Measurements from ENCODE around the gene PRR35. TPM values are rescaled to one million over a fixed set of nuclear protein-coding genes. Genes with fewer than 3 reads are reported as not detected.

The PRR35 gene
- total and polyA plus RNA-seq, 5 experiments from 2014 or later = not detected

DNA sequence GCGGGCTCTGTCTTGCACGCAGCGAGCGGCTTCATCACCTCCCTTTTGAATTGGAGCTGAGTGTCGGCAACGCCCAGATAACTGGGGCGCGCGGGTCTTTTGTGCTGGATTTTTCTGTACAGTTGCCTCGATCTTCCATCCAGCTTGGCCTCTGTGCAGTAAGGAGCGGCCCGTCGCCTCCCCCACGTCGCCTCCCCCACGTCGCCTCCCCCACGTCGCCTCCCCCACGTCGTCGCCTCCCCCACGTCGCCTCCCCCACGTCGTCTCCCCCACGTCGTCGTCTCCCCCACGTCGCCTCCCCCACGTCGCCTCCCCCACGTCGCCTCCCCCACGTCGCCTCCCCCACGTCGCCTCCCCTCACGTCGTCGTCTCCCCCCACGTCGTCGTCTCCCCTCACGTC, 15.7 kb upstream of the PRR35 start:
- Mint-ChIP-seq H3K27me3 (no peaks in the 10 kb centered on the region), H3K9me3 (no peaks in the 10 kb centered on the region), H3K27ac (peak overlapping the region in 1 of 10 donors; percentile 14), H3K36me3 (peaks cover 0 to 2% (median 0%) of the 10 kb centered on the region in 3 donors), H3K4me3 (no peak overlapping the region), H3K4me1 (peaks cover 0 to 2% (median 0%) of the 10 kb centered on the region in 4 donors)
- DNase-seq (no peak), ATAC-seq (no peak)
- POLR2A ChIA-PET = no interaction called here

DNA sequence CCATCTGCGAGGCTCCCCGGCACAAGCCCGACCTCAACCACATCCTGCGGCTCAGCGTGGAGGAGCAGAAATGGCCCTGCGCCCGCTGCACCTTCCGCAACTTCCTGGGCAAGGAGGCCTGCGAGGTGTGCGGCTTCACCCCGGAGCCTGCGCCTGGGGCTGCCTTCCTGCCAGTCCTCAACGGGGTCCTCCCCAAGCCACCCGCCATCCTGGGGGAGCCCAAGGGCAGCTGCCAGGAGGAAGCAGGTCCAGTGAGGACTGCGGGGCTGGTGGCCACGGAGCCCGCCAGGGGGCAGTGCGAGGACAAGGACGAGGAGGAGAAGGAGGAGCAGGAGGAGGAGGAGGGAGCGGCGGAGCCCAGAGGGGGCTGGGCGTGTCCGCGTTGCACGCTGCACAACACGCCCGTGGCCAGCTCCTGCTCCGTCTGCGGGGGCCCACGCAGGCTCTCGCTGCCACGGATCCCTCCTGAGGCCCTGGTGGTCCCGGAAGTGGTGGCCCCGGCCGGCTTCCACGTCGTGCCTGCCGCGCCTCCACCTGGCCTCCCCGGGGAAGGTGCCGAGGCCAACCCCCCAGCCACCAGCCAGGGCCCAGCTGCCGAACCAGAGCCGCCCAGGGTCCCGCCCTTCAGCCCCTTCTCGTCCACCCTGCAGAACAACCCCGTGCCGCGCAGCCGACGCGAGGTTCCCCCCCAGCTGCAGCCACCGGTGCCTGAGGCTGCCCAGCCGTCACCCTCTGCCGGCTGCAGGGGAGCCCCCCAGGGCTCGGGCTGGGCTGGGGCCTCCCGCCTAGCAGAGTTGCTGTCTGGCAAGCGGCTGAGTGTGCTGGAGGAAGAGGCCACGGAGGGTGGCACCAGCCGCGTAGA, 13.1 kb upstream of the PRR35 start:
- Mint-ChIP-seq H3K9me3 (no peaks in the 10 kb centered on the region), H3K36me3 (no peaks in the 10 kb centered on the region), H3K27me3 (no peaks in the 10 kb centered on the region), H3K4me1 (peaks cover 0 to 2% (median 0%) of the 10 kb centered on the region in 4 donors), H3K27ac (peak overlapping the region in 2 of 10 donors; percentile 29 to 59), H3K4me3 (peak overlapping the region in 3 of 10 donors; percentile 18 to 36 (median 25))
- POLR2A ChIA-PET = no interaction called here
- DNase-seq = peak in 8 of 10 donors; percentile 24 to 73 (median 50)
- peak; percentile 68 to 83 for ATAC-seq

DNA sequence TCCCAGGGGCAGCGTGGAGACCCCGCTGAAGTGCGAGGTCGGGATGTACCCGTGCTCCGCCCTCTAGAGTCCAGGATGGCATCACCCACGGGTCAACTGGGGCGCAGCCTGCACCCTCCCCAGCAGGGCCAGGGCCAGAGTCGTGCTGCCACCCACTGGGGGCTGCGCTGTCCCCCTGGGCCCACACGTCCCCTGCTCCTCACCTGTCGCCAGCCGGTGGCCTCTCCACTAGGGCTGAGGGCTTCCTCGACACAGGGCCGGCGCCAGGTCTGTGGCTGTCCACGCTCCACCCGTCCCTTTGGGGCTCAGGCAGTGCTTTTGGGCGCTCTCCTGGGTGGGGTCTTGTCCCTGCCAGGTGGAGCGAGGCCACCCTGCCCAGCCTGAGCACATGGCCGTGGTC, 11.6 kb upstream of the PRR35 start:
- no peak overlapping the region for H3K4me3 Mint-ChIP-seq
- POLR2A ChIA-PET = no interaction called here
- no peak for ATAC-seq

DNA sequence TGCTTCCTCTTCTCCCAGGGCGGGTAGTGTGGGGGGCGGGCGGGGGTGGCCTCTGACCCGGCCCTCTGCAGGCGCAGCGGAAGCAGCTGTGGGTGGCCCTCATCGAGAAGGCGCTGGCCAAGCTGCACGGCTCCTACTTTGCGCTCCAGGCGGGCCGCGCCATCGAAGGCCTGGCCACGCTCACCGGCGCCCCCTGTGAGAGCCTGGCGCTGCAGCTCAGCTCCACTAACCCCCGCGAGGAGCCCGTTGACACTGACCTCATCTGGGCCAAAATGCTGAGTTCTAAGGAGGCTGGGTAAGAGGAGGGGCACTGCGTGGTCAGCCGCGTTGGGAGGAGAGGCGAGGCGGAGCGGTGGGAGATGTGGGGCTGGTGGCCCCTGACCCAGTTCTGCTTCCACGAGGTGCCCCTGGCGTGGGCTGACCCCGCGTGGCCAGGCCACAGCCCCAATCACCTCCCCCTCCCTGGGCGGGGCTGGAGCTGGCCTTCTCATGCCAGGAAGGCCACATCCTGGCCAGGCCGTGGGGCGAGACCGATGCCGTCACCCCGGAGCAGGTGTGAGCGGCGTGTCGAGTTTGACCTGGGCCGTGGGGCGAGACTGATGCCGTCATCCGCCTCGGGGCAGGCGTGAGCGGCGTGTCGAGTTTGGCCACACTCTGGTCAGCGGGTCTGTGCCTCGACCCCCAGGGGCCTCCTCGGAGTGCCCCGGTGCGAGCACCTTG, 10.5 kb upstream of the PRR35 start:
- POLR2A ChIA-PET = interaction anchor here (0.5 kb wide), 1 partner anchor 32 kb away, joined by 3 read pairs; no protein-coding TSS in a partner anchor
- ATAC-seq = no peak
- H3K4me3 Mint-ChIP-seq = no peak overlapping the region
- peaks cover 0 to 2% (median 0%) of the 10 kb centered on the region in 4 donors for H3K4me1 Mint-ChIP-seq
- no peak overlapping the region for H3K27ac Mint-ChIP-seq
- H3K9me3 Mint-ChIP-seq = no peaks in the 10 kb centered on the region
- peaks cover 0 to 3% (median 0%) of the 10 kb centered on the region in 3 donors for H3K36me3 Mint-ChIP-seq
- DNase-seq = no peak
- no peaks in the 10 kb centered on the region for H3K27me3 Mint-ChIP-seq

More for the DNA sequence above, 11.6 kb upstream of the PRR35 start:
- Mint-ChIP-seq H3K4me1 (peaks cover 0 to 2% (median 0%) of the 10 kb centered on the region in 4 donors), H3K36me3 (no peaks in the 10 kb centered on the region), H3K27me3 (no peaks in the 10 kb centered on the region), H3K27ac (no peak overlapping the region), H3K9me3 (no peaks in the 10 kb centered on the region)
- DNase-seq = no peak

DNA sequence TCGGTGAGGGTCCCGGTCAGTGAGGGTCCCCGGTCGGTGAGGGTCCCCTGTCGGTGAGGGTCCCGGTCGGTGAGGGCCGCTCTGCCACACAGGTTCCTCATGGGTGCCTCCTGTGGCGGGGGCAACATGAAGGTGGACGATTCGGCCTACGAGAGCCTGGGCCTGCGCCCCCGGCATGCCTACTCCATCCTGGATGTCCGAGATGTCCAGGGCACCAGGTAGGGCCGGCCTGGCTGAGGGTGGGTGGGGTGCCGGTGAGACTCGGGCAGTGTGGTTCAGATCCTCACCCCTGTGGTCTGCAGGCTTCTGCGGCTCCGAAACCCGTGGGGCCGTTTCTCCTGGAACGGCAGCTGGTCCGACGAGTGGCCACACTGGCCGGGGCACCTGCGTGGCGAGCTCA, 9.0 kb upstream of the PRR35 start:
- H3K36me3 Mint-ChIP-seq = peaks cover 0 to 3% (median 0%) of the 10 kb centered on the region in 3 donors
- H3K27me3 Mint-ChIP-seq = no peaks in the 10 kb centered on the region
- DNase-seq (no peak), ATAC-seq (no peak)
- no peaks in the 10 kb centered on the region for H3K9me3 Mint-ChIP-seq
- H3K4me1 Mint-ChIP-seq = no peaks in the 10 kb centered on the region
- no peak overlapping the region for H3K4me3 Mint-ChIP-seq
- H3K27ac Mint-ChIP-seq = no peak overlapping the region
- POLR2A ChIA-PET = no interaction called here

DNA sequence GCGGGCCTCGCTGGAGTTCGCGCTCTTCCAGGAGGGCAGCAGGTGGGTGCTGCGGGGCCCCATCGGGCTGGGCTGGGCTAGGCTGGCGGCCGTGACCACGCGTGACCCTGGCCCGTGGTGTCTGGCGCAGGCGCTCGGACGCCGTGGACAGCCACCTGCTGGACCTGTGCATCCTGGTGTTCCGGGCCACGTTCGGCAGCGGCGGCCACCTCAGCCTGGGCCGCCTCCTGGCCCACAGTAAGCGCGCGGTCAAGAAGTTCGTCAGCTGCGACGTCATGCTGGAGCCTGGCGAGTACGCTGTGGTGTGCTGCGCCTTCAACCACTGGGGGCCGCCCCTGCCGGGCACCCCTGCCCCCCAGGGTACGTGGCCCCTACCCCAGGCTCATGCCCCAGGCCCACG, 8.0 kb upstream of the PRR35 start:
- Mint-ChIP-seq H3K36me3 (peaks cover 0 to 3% (median 0%) of the 10 kb centered on the region in 3 donors), H3K27ac (no peak overlapping the region), H3K27me3 (no peaks in the 10 kb centered on the region), H3K4me1 (no peaks in the 10 kb centered on the region), H3K9me3 (no peaks in the 10 kb centered on the region), H3K4me3 (no peak overlapping the region)
- ATAC-seq = no peak
- POLR2A ChIA-PET = no interaction called here
- DNase-seq = no peak

- peaks cover 0 to 3% (median 0%) of the 10 kb centered on the region in 3 donors for H3K36me3 Mint-ChIP-seq
- H3K4me3 Mint-ChIP-seq = no peak overlapping the region
- DNase-seq = no peak
- no peak for ATAC-seq
- H3K27me3 Mint-ChIP-seq = peaks cover 0 to 7% (median 3%) of the 10 kb centered on the region in 5 donors
- H3K27ac Mint-ChIP-seq = no peak overlapping the region
- H3K4me1 Mint-ChIP-seq = no peaks in the 10 kb centered on the region
- POLR2A ChIA-PET = no interaction called here
- no peaks in the 10 kb centered on the region for H3K9me3 Mint-ChIP-seq
These were observed 6.4 kb upstream of the PRR35 start for GRCh38 chr16:553601-554296.

DNA sequence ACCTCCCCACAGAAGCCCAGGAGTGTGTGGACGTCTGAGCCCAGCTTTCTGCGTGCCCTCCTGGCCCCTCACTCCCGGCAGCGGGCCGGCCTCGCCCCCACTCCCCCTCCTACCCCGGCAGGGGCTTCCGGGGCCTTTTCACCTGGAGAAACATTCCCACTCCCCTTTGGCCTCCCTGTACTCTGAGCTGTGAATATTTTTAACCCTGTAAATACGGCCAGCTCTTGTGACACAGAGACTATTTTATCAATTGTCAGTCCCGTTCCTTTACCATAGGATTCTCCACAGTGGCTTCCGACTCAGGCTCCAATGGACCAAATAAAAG, 5.9 kb upstream of the PRR35 start:
- Mint-ChIP-seq H3K27me3 (peaks cover 0 to 8% (median 3%) of the 10 kb centered on the region in 5 donors), H3K4me3 (no peak overlapping the region), H3K27ac (no peak overlapping the region), H3K4me1 (no peaks in the 10 kb centered on the region), H3K9me3 (no peaks in the 10 kb centered on the region), H3K36me3 (peaks cover 0 to 3% (median 0%) of the 10 kb centered on the region in 3 donors)
- ATAC-seq (no peak), DNase-seq (no peak)
- POLR2A ChIA-PET = no interaction called here

DNA sequence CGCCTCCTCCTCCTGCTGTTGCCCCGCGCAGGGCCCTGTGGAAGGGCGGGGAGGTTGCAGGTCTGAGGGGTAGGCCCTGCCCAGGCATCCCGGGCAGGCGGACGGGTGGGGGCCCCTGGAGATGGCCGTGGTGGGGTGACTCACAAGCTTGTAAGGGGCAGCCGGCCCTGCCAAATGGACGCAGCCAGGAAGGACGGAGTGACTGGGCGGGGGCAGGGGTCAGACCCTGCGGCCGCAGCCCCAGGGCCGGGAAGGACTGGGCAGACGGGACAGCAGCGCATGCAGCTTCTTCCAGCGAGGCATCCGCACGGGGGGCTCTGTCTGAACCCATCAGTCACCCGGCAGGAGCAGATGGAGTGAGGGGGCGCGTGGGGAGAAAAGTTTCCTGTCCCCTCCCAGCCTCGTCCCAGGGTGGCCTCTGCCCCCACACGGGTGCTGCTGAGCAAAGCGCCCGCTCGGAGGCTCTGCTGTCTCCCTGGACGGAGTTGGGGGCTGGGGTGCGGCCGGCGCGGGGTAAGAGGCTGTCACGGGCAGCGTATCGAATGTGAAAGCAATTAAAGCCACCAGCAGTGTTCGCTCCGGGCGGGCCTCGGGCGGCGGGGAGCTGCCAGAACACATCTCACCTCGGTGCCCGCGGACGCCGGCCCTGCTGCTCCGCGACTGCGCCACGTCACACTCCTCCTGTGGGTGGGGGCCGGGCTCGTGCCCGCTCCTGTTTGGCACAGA, 5.4 kb upstream of the PRR35 start:
- no peak overlapping the region for H3K4me3 Mint-ChIP-seq
- H3K4me1 Mint-ChIP-seq = no peaks in the 10 kb centered on the region
- H3K27ac Mint-ChIP-seq = no peak overlapping the region
- ATAC-seq (no peak), DNase-seq (no peak)
- POLR2A ChIA-PET = no interaction called here
- H3K36me3 Mint-ChIP-seq = peaks cover 0 to 3% (median 0%) of the 10 kb centered on the region in 3 donors
- H3K9me3 Mint-ChIP-seq = no peaks in the 10 kb centered on the region
- peaks cover 0 to 8% (median 3%) of the 10 kb centered on the region in 5 donors for H3K27me3 Mint-ChIP-seq

DNA sequence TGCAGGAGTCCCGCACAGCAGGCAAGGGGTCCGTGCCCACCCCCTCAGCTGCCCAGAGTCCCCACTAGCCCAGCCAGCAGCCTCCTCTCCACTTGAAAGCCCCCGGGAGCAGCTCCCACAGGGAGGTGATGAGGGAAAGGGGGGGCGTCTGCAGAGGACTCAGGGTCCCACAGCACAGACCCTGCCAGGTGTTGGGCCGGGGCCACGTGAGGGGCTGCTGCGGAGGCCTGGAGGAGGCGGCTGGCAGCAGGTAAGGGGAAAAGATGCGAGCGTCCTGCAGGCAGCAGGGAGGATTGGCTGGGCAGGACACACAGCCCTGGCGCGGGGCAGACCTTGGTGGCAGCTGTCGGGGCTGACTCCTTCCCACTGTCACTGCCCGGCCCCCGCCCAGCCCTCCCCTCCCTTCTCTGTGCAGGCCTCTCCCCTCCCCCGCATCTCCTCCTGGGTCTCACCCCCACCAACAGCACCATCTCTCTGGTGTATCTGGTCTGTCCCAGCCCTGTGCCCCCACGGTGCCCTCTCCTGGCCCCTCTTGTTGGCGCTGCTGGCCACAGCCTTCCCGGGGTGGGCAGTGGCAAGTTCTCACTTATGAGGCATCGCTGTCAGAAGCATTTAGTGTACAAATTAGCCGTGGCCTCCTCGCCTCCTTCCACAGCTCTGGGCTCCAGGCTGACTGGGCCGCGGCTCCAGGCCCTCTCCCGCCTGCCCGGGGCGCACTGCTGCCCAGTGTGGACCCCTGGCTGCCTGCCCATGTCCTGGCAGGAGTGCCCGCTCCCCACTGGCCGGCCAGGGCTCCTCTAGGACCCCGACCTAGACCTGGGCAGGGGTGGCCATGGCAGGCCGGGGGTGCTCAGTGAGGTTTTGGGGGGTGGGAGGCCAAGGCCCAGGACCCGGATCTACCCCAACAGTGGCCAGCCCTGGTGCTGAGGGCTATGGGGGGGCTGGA, 4.4 kb upstream of the PRR35 start:
- no peaks in the 10 kb centered on the region for H3K4me1 Mint-ChIP-seq
- no peak overlapping the region for H3K27ac Mint-ChIP-seq
- H3K36me3 Mint-ChIP-seq = peaks cover 0 to 3% (median 0%) of the 10 kb centered on the region in 3 donors
- ATAC-seq (no peak), DNase-seq (no peak)
- no peak overlapping the region for H3K4me3 Mint-ChIP-seq
- POLR2A ChIA-PET = no interaction called here
- H3K9me3 Mint-ChIP-seq = no peaks in the 10 kb centered on the region
- H3K27me3 Mint-ChIP-seq = peaks cover 0 to 8% (median 3%) of the 10 kb centered on the region in 5 donors

- Mint-ChIP-seq H3K27me3 (peaks cover 0 to 8% (median 3%) of the 10 kb centered on the region in 5 donors), H3K4me1 (no peaks in the 10 kb centered on the region), H3K36me3 (peaks cover 0 to 3% (median 0%) of the 10 kb centered on the region in 3 donors), H3K4me3 (no peak overlapping the region), H3K9me3 (no peaks in the 10 kb centered on the region), H3K27ac (no peak overlapping the region)
- ATAC-seq = no peak
- POLR2A ChIA-PET = no interaction called here
- DNase-seq = no peak
These were observed 3.6 kb upstream of the PRR35 start for GRCh38 chr16:556474-557173.
